Breast epithelium (tissue), 4 donors: ENCODE measurements around the gene CERS1. TPM values are rescaled to one million over a fixed set of nuclear protein-coding genes. Genes with fewer than 3 reads are reported as not detected.

ENCODE experiments used
- DNase-seq, 2 donors: peaks; one replicate each; pipeline ENCODE4 v3.0.0-alpha.2; 2019; ENCODE audit warnings: low spot score in 2 of 2
- H3K27ac ChIP-seq, 2 donors: fragments of 200-600 bp; sonication (generic) in 1 of 2; one replicate each; pipeline ENCODE4 v1.5.1; 2016 to 2019; ENCODE audit warnings: mild to moderate bottlenecking in 1 of 2
- H3K27me3 ChIP-seq, 2 donors: fragments of 200-600 bp; sonication (generic) in 1 of 2; one replicate each; pipeline versions ENCODE4 v1.5.1 to v1.6.0; 2017 to 2019; ENCODE audit warnings: control low read depth in 1 of 2, mild to moderate bottlenecking in 1 of 2
- H3K36me3 ChIP-seq: fragments of 200-600 bp; one replicate; pipeline ENCODE4 v1.5.1; 2019
- H3K4me1 ChIP-seq, 2 donors: fragments of 200-600 bp; sonication (generic); one replicate each; pipeline ENCODE4 v1.5.1; 2016 to 2019; ENCODE audit warnings: control low read depth in 1 of 2
- H3K4me3 ChIP-seq, 3 donors: fragments of 200-600 bp; sonication (generic); 1 replicate in 2 of 3; 2 replicates in 1 of 3; pipeline ENCODE4 v1.5.1; 2016 to 2019; ENCODE audit warnings: mild to moderate bottlenecking in 3 of 3, moderate library complexity in 2 of 3
- H3K9me3 ChIP-seq, 2 donors: fragments of 200-600 bp; sonication (generic) in 1 of 2; one replicate each; pipeline ENCODE4 v1.5.1; 2016 to 2019; ENCODE audit warnings: control low read depth in 1 of 2
- CTCF ChIP-seq, 3 donors: fragments of 450-650 bp; IDR thresholded peaks; one replicate each; pipeline ENCODE4 v1.5.1; 2016 to 2017; ENCODE audit warnings: antibody characterized with exemption in 3 of 3, mild to moderate bottlenecking in 3 of 3, moderate library complexity in 3 of 3
- POLR2A ChIP-seq: fragments of 450-650 bp; IDR thresholded peaks from one replicate; pipeline ENCODE4 v1.6.1; 2016; ENCODE audit warnings: antibody characterized with exemption, mild to moderate bottlenecking, moderate library complexity
- POLR2AphosphoS5 ChIP-seq, 3 donors: sonication (generic); formaldehyde crosslinking; IDR thresholded peaks; one replicate each; pipeline ENCODE4 v1.6.1; 2017; ENCODE audit warnings: antibody characterized with exemption in 3 of 3
- intact Hi-C: fragments of 100-400 bp; cut with DNase I; formaldehyde crosslinking; loops from one replicate; pipeline ENCODE4 v1.15.1; 2023; ENCODE audit warnings: low total_unique reads
- total RNA-seq, 3 donors: library from RNA; depleted of rRNA; stranded (reverse); fragments of >200 nt; gene quantifications; one replicate each; pipeline ENCODE4 v1.1.0, GENCODE V29; 2016

CERS1 gene
- total RNA-seq, 3 donors from 2014 or later = 0.29 to 0.66 TPM; not detected in 1

GRCh38 chr19:18922228-18922985, 26.4 kb upstream of the CERS1 start:
- Histone ChIP-seq H3K4me3 (no peak overlapping the region), H3K4me1 (peaks cover 8% of the 10 kb centered on the region in 2 donors), H3K27me3 (no peaks in the 10 kb centered on the region), H3K27ac (no peak overlapping the region), H3K9me3 (no peaks in the 10 kb centered on the region), H3K36me3 (no peaks in the 10 kb centered on the region)
- no peak for DNase-seq
- intact Hi-C loops = no loop called here
- no peak for TF ChIP-seq POLR2AphosphoS5 (IDR thresholded peaks at IDR 0.05)
- TF ChIP-seq POLR2A = no peak
- TF ChIP-seq CTCF (IDR thresholded peaks at IDR 0.05) = no peak

- Histone ChIP-seq H3K36me3 (no peaks in the 10 kb centered on the region), H3K4me3 (no peak overlapping the region)
These were observed 25.6 kb upstream of the CERS1 start for GRCh38 chr19:18921593-18921992.

GRCh38 chr19:18920400-18920799, 24.4 kb upstream of the CERS1 start:
- TF ChIP-seq CTCF (IDR thresholded peaks at IDR 0.05) = no peak
- TF ChIP-seq POLR2A = no peak
- TF ChIP-seq POLR2AphosphoS5 (IDR thresholded peaks at IDR 0.05) = no peak
- no peaks in the 10 kb centered on the region for H3K27me3 ChIP-seq
- peaks cover 8% of the 10 kb centered on the region in 2 donors for H3K4me1 ChIP-seq
- H3K27ac ChIP-seq = peak overlapping the region in 1 of 2 donors; percentile 93
- no peaks in the 10 kb centered on the region for H3K36me3 ChIP-seq
- DNase-seq = no peak
- H3K9me3 ChIP-seq = no peaks in the 10 kb centered on the region
- intact Hi-C loops = no loop called here
- H3K4me3 ChIP-seq = peak overlapping the region; percentile 77 to 98 (median 93)

More at GRCh38 chr19:18921593-18921992, 25.6 kb upstream of the CERS1 start:
- H3K27ac ChIP-seq = no peak overlapping the region
- intact Hi-C loops = no loop called here
- no peaks in the 10 kb centered on the region for H3K9me3 ChIP-seq
- H3K4me1 ChIP-seq = peaks cover 8% of the 10 kb centered on the region in 2 donors
- TF ChIP-seq POLR2A (no peak), CTCF (IDR thresholded peaks at IDR 0.05) (no peak), POLR2AphosphoS5 (IDR thresholded peaks at IDR 0.05) (no peak)
- DNase-seq = no peak
- H3K27me3 ChIP-seq = no peaks in the 10 kb centered on the region

GRCh38 chr19:18919900-18920214, 23.9 kb upstream of the CERS1 start:
- intact Hi-C loops = no loop called here
- H3K27ac ChIP-seq = peak overlapping the region; percentile 39 to 93

More at GRCh38 chr19:18919900-18920214, 23.9 kb upstream of the CERS1 start:
- Histone ChIP-seq H3K9me3 (no peaks in the 10 kb centered on the region), H3K27me3 (no peaks in the 10 kb centered on the region), H3K36me3 (no peaks in the 10 kb centered on the region), H3K4me1 (peaks cover 8% of the 10 kb centered on the region in 2 donors), H3K4me3 (peak overlapping the region; percentile 77 to 98 (median 93))
- no peak for DNase-seq
- TF ChIP-seq POLR2A = no peak
- no peak for TF ChIP-seq CTCF (IDR thresholded peaks at IDR 0.05)
- TF ChIP-seq POLR2AphosphoS5 (IDR thresholded peaks at IDR 0.05) = no peak
